Subcutaneous abdominal adipose tissue (tissue), 5 donors: ENCODE measurements around the gene GJD4.

Experiments
- H3K27ac ChIP-seq: one replicate; pipeline ENCODE4 v1.7.0; 2013; ENCODE audit warnings: low read depth, mild to moderate bottlenecking, inconsistent platforms, low read length, moderate library complexity
- H3K27me3 ChIP-seq, 5 donors: one replicate each; pipeline ENCODE4 v1.7.0; 2013; ENCODE audit warnings: low read length in 5 of 5, inconsistent platforms in 1 of 5; ENCODE audit not compliant: control insufficient read depth in 5 of 5, insufficient read depth in 4 of 5
- H3K36me3 ChIP-seq, 5 donors: one replicate each; pipeline ENCODE4 v1.7.0; 2013; ENCODE audit warnings: low read length in 5 of 5; ENCODE audit not compliant: control insufficient read depth in 5 of 5, insufficient read depth in 5 of 5
- H3K4me1 ChIP-seq, 5 donors: one replicate each; pipeline ENCODE4 v1.7.0; 2013; ENCODE audit warnings: low read length in 5 of 5, mild to moderate bottlenecking in 3 of 5, moderate library complexity in 1 of 5; ENCODE audit not compliant: control insufficient read depth in 5 of 5, insufficient read depth in 5 of 5
- H3K4me3 ChIP-seq, 5 donors: one replicate each; pipeline ENCODE4 v1.7.0; 2013; ENCODE audit warnings: low read length in 5 of 5, low read depth in 1 of 5
- H3K9ac ChIP-seq, 5 donors: one replicate each; pipeline ENCODE4 v1.7.0; 2013; ENCODE audit warnings: low read length in 5 of 5, mild to moderate bottlenecking in 4 of 5, moderate library complexity in 3 of 5
- H3K9me3 ChIP-seq, 5 donors: one replicate each; pipeline ENCODE4 v1.7.0; 2013; ENCODE audit warnings: low read length in 5 of 5; ENCODE audit not compliant: control insufficient read depth in 5 of 5
- donor health status: healthy.
- donor health status: healthy.
- donor health status: healthy.
- donor health status: healthy.
- donor health status: healthy.

The GJD4 gene

GRCh38 chr10:35636956-35637355 is 31.8 kb downstream of the GJD4 start:
- Histone ChIP-seq H3K9me3 (no peaks in the 10 kb centered on the region), H3K36me3 (peaks cover 0 to 5% (median 0%) of the 10 kb centered on the region in 5 donors), H3K4me1 (peaks cover 0 to 39% (median 28%) of the 10 kb centered on the region in 5 donors), H3K27me3 (peaks cover 0 to 2% (median 0%) of the 10 kb centered on the region in 5 donors), H3K4me3 (no peak overlapping the region), H3K9ac (no peak overlapping the region), H3K27ac (no peak overlapping the region)

- peaks cover 0 to 42% (median 33%) of the 10 kb centered on the region in 5 donors for H3K4me1 ChIP-seq
- peaks cover 0 to 2% (median 0%) of the 10 kb centered on the region in 5 donors for H3K27me3 ChIP-seq
- peaks cover 0 to 5% (median 0%) of the 10 kb centered on the region in 5 donors for H3K36me3 ChIP-seq
- H3K9ac ChIP-seq: no peak overlapping the region
- H3K4me3 ChIP-seq: no peak overlapping the region
- no peak overlapping the region for H3K27ac ChIP-seq
- no peaks in the 10 kb centered on the region for H3K9me3 ChIP-seq
Observed at GRCh38 chr10:35637462-35637861, 32.3 kb downstream of the GJD4 start.

- H3K36me3 ChIP-seq: peaks cover 0 to 5% (median 0%) of the 10 kb centered on the region in 5 donors
- no peak overlapping the region for H3K9ac ChIP-seq
- no peaks in the 10 kb centered on the region for H3K9me3 ChIP-seq
- peaks cover 0 to 48% (median 39%) of the 10 kb centered on the region in 5 donors for H3K4me1 ChIP-seq
- no peak overlapping the region for H3K4me3 ChIP-seq
- H3K27ac ChIP-seq: no peak overlapping the region
- H3K27me3 ChIP-seq: peaks cover 0 to 2% (median 0%) of the 10 kb centered on the region in 5 donors
Observed at GRCh38 chr10:35638101-35638500, 33.0 kb downstream of the GJD4 start.

GRCh38 chr10:35639021-35639727 is 34.0 kb downstream of the GJD4 start:
- Histone ChIP-seq H3K9ac (no peak overlapping the region), H3K27me3 (peaks cover 0 to 2% (median 0%) of the 10 kb centered on the region in 5 donors), H3K9me3 (no peaks in the 10 kb centered on the region), H3K36me3 (peaks cover 0 to 5% (median 0%) of the 10 kb centered on the region in 5 donors), H3K27ac (no peak overlapping the region), H3K4me1 (peaks cover 0 to 57% (median 50%) of the 10 kb centered on the region in 5 donors), H3K4me3 (peak overlapping the region in 4 of 5 donors; percentile 58 to 88 (median 70))

- Histone ChIP-seq H3K9me3 (no peaks in the 10 kb centered on the region), H3K4me3 (peak overlapping the region in 4 of 5 donors; percentile 70 to 88 (median 76)), H3K9ac (no peak overlapping the region), H3K36me3 (peaks cover 0 to 5% (median 0%) of the 10 kb centered on the region in 5 donors), H3K27ac (no peak overlapping the region), H3K27me3 (peaks cover 0 to 2% (median 0%) of the 10 kb centered on the region in 5 donors), H3K4me1 (peaks cover 0 to 61% (median 55%) of the 10 kb centered on the region in 5 donors)
Observed at GRCh38 chr10:35639728-35640401, 34.7 kb downstream of the GJD4 start.

- Histone ChIP-seq H3K4me3 (peak overlapping the region; percentile 70 to 88 (median 74)), H3K27ac (no peak overlapping the region), H3K4me1 (peaks cover 0 to 61% (median 55%) of the 10 kb centered on the region in 5 donors), H3K9ac (peak overlapping the region in 1 of 5 donors; percentile 62), H3K27me3 (peaks cover 0 to 2% (median 0%) of the 10 kb centered on the region in 5 donors), H3K36me3 (peaks cover 0 to 5% (median 0%) of the 10 kb centered on the region in 5 donors), H3K9me3 (no peaks in the 10 kb centered on the region)
Observed at GRCh38 chr10:35640474-35640873, 35.3 kb downstream of the GJD4 start.

GRCh38 chr10:35640951-35641675 is 36.0 kb downstream of the GJD4 start:
- Histone ChIP-seq H3K9ac (peak overlapping the region in 4 of 5 donors; percentile 51 to 69 (median 55)), H3K4me3 (peak overlapping the region; percentile 38 to 92 (median 86)), H3K36me3 (peaks cover 0 to 5% (median 0%) of the 10 kb centered on the region in 5 donors), H3K4me1 (peaks cover 0 to 55% (median 50%) of the 10 kb centered on the region in 5 donors), H3K9me3 (no peaks in the 10 kb centered on the region), H3K27ac (peak overlapping the region; percentile 69), H3K27me3 (peaks cover 0 to 2% (median 0%) of the 10 kb centered on the region in 5 donors)

- peaks cover 0 to 55% (median 50%) of the 10 kb centered on the region in 5 donors for H3K4me1 ChIP-seq
- H3K9ac ChIP-seq: peak overlapping the region in 4 of 5 donors; percentile 51 to 69 (median 55)
- peaks cover 0 to 5% (median 0%) of the 10 kb centered on the region in 5 donors for H3K36me3 ChIP-seq
- no peaks in the 10 kb centered on the region for H3K9me3 ChIP-seq
- H3K27me3 ChIP-seq: peaks cover 0 to 2% (median 0%) of the 10 kb centered on the region in 5 donors
- H3K27ac ChIP-seq: peak overlapping the region; percentile 69
- peak overlapping the region in 4 of 5 donors; percentile 86 to 92 (median 88) for H3K4me3 ChIP-seq
Observed at GRCh38 chr10:35641676-35642034, 36.5 kb downstream of the GJD4 start.

- peak within 1 kb of the TSS in 4 of 5 donors; percentile 51 to 69 (median 60) for H3K9ac ChIP-seq
- H3K36me3 ChIP-seq: peaks cover 0 to 5% (median 0%) of the 10 kb centered on the region in 5 donors
- H3K27ac ChIP-seq: peak within 1 kb of the TSS; percentile 69
- H3K27me3 ChIP-seq: peaks cover 0 to 2% (median 0%) of the 10 kb centered on the region in 5 donors
- peak within 1 kb of the TSS; percentile 71 to 92 (median 86) for H3K4me3 ChIP-seq
- peaks cover 0 to 1% (median 0%) of the 10 kb centered on the region in 5 donors for H3K9me3 ChIP-seq
- H3K4me1 ChIP-seq: peaks cover 0 to 51% (median 47%) of the 10 kb centered on the region in 5 donors
Observed at GRCh38 chr10:35642035-35642792, 37.1 kb downstream of the GJD4 start, which contains the start of gene FZD8. FZD8 (minus strand) TSS chr10:35642296; CDS start chr10:35641429, 867 bp downstream.
